HepG2 (cell line): ENCODE measurements around the gene SLC25A45. TPM values are rescaled to one million over a fixed set of nuclear protein-coding genes. Genes with fewer than 3 reads are reported as not detected.

Source experiments
- IKZF5 ChIP-seq: IDR thresholded peaks from 2 replicates; pipeline ENCODE4 v1.6.1; 2018; ENCODE audit warnings: missing genetic modification reagents, mild to moderate bottlenecking, missing compliant biosample characterization
- MAFK ChIP-seq, 2 experiments: IDR thresholded peaks in 1 of 2; conservative IDR thresholded peaks in 1 of 2; 2 replicates each; pipeline ENCODE4 v1.6.1; 2011; ENCODE audit warnings: improper control_type of control experiment in 2 of 2, low read length in 2 of 2
- NBN ChIP-seq: fragments of 450-650 bp; conservative IDR thresholded peaks from 2 replicates; pipeline ENCODE4 v1.6.1; 2017
- NR1H2 ChIP-seq: sonication (generic); formaldehyde crosslinking; IDR thresholded peaks from 2 replicates; pipeline ENCODE4 v1.8.1; 2022; ENCODE audit warnings: low read depth, missing genetic modification reagents, borderline replicate concordance
- POLR2AphosphoS5 ChIP-seq: IDR thresholded peaks from 2 replicates; pipeline ENCODE4 v1.6.1; 2012; ENCODE audit warnings: low read depth, low read length
- RBM39 ChIP-seq: fragments of 200-400 bp; formaldehyde crosslinking; IDR thresholded peaks from one replicate; pipeline ENCODE4 v1.6.1; 2018; ENCODE audit warnings: antibody characterized with exemption, mild to moderate bottlenecking, low read depth, low read length; ENCODE audit not compliant: poor library complexity, severe bottlenecking
- USF2 ChIP-seq, 2 experiments: sonication (generic) in 1 of 2; formaldehyde crosslinking in 1 of 2; IDR thresholded peaks; 2 replicates each; pipeline versions ENCODE4 v1.5.1 to v1.6.1; 2011 to 2020; ENCODE audit warnings: borderline replicate concordance in 1 of 2, low read depth in 1 of 2, low read length in 1 of 2, mild to moderate bottlenecking in 1 of 2, missing genetic modification reagents in 1 of 2, moderate library complexity in 1 of 2
- ZHX1 ChIP-seq: sonication (generic); formaldehyde crosslinking; IDR thresholded peaks from 2 replicates; pipeline ENCODE4 v1.8.1; 2022; ENCODE audit warnings: low read depth, mild to moderate bottlenecking, missing genetic modification reagents
- ZNF17 ChIP-seq: sonication (generic); formaldehyde crosslinking; IDR thresholded peaks from 2 replicates; pipeline ENCODE4 v1.5.0; 2020; ENCODE audit warnings: mild to moderate bottlenecking, missing genetic modification reagents
- ZNF318 ChIP-seq: sonication (generic); formaldehyde crosslinking; IDR thresholded peaks from 2 replicates; pipeline ENCODE4 v1.4.0; 2020; ENCODE audit warnings: mild to moderate bottlenecking, missing genetic modification reagents
- ZNF556 ChIP-seq: sonication (generic); formaldehyde crosslinking; IDR thresholded peaks from 2 replicates; pipeline ENCODE4 v1.4.0; 2020; ENCODE audit warnings: mild to moderate bottlenecking, missing genetic modification reagents, borderline replicate concordance
- ZNF614 ChIP-seq: IDR thresholded peaks from 2 replicates; pipeline ENCODE4 v1.6.1; 2018; ENCODE audit warnings: missing biosample characterization, missing genetic modification reagents, inconsistent platforms, borderline replicate concordance
- polyA plus RNA-seq, 8 experiments: library from polyadenylated mRNA; depleted of rRNA in 3 of 8; stranded (reverse) in 7 of 8; unstranded in 1 of 8; fragments of >200 nt; fragmentation: Illumina TruSeq in 4 of 8; extraction: Trizol in 4 of 8; gene quantifications; 2 replicates each; pipeline versions ENCODE4 v1.2.1 to v1.2.3, GENCODE V29; 2011 to 2016; ENCODE audit warnings: low read depth in 4 of 8, missing spikeins in 1 of 8, mixed read lengths in 1 of 8; ENCODE audit not compliant: insufficient read depth in 1 of 8
- total RNA-seq, 5 experiments: library from RNA; depleted of rRNA; stranded (reverse); fragments of >200 nt; fragmentation: Illumina TruSeq; extraction: Trizol; gene quantifications; 2 replicates each; pipeline ENCODE4 v1.2.3, GENCODE V29; 2016; ENCODE audit warnings: low read depth in 1 of 5

The SLC25A45 gene
- total and polyA plus RNA-seq, 2 of the 13 experiments (the other 11 are each of a cell fraction or from before 2014, with no cell fraction given), result 1.2 to 3.4 TPM

GRCh38 chr11:65418681-65419459 lies 36.4 kb upstream of the SLC25A45 start (continued):
- TF ChIP-seq ZNF318 (CRISPR knock-in tag) (no peak), ZHX1 (CRISPR knock-in tag) (no peak), ZNF614 (CRISPR knock-in tag) (peak; percentile 44), POLR2AphosphoS5 (peak; percentile 70), NR1H2 (0 out of 2 replicates have a peak, but pooled peaks have one; percentile 38), ZNF556 (peak; percentile 29), IKZF5 (CRISPR knock-in tag) (peak; percentile 76), ZNF17 (CRISPR knock-in tag) (no peak), MAFK (conservative IDR thresholded peaks at IDR 0.05 in 1 of 2, IDR thresholded peaks at IDR 0.05 in 1 of 2; ENCODE audit: low read length in 2 of 2) (peak; percentile 66 to 92), RBM39 (peak; percentile 44), NBN (no peak), USF2 (IDR thresholded peaks at IDR 0.05; ENCODE audit: low read depth, low read length) (peak; percentile 87), USF2 (CRISPR knock-in tag; IDR thresholded peaks at IDR 0.05; ENCODE audit: borderline replicate concordance) (peak; percentile 97; the same call in 1 of the 2 replicates)
